Adipocyte (in vitro differentiated cells): ENCODE results near the gene HENMT1.
A peak's percentile ranks its signal among the peaks of the same experiment; 100 is the strongest.
"Not testable (repeated sequence)": the region's sequence is repeated elsewhere in the genome, so short reads cannot be mapped to it uniquely, and the experiment has no call there.

Source experiments
- DNase-seq: peaks from one replicate; pipeline ENCODE4 v3.0.0-alpha.2; 2015; ENCODE audit warnings: low read depth
- H3K27me3 ChIP-seq: replicated peaks from 2 replicates; pipeline ENCODE4 v1.7.0; 2013; ENCODE audit warnings: mild to moderate bottlenecking, low read length, moderate library complexity; ENCODE audit not compliant: control insufficient read depth, insufficient read depth
- H3K36me3 ChIP-seq: 2 replicates; pipeline ENCODE4 v1.7.0; 2013; ENCODE audit warnings: low read length, mild to moderate bottlenecking, moderate library complexity; ENCODE audit not compliant: control insufficient read depth, insufficient read depth, severe bottlenecking
- H3K4me1 ChIP-seq: 2 replicates; pipeline ENCODE4 v1.7.0; 2013; ENCODE audit warnings: mild to moderate bottlenecking, low read length, moderate library complexity; ENCODE audit not compliant: control insufficient read depth, insufficient read depth
- H3K4me3 ChIP-seq: 2 replicates; pipeline ENCODE4 v1.7.0; 2013; ENCODE audit warnings: mild to moderate bottlenecking, low read length, moderate library complexity
- H3K9ac ChIP-seq: 2 replicates; pipeline ENCODE4 v1.7.0; 2013; ENCODE audit warnings: mild to moderate bottlenecking, low read length, moderate library complexity
- H3K9me3 ChIP-seq: 2 replicates; pipeline ENCODE4 v1.7.0; 2013; ENCODE audit warnings: mild to moderate bottlenecking, low read length, moderate library complexity; ENCODE audit not compliant: control insufficient read depth

HENMT1 gene

DNA sequence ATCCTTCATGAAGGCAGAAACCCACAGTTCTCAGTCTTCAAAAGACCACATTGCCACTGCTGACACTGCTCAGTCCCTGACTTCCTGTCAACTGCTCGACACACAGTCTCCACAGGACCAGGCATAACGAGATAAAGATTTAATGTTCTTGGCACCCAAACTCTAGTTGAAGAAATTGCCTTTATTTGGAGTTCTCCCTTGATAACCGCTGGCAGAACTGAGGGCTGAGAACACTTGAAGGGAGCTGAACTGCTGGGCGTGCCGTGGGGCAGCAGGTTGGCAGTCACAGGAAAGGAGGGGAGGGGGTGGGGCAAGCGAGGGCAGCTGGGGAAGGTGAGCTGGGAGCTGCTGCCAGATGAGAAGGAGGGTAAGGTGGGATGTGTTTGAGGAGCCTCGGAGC, 15.9 kb downstream of the HENMT1 start:
- DNase-seq, result no peak
- Histone ChIP-seq H3K9me3 (no peaks in the 10 kb centered on the region), H3K27me3 (no peaks in the 10 kb centered on the region), H3K36me3 (no peaks in the 10 kb centered on the region), H3K4me3 (no peak overlapping the region), H3K4me1 (peaks cover 35% of the 10 kb centered on the region), H3K9ac (no peak overlapping the region)

GRCh38 chr1:108643492-108644335, 17.2 kb downstream of the HENMT1 start:
- Histone ChIP-seq H3K27me3 (no peaks in the 10 kb centered on the region), H3K9me3 (no peaks in the 10 kb centered on the region), H3K36me3 (no peaks in the 10 kb centered on the region), H3K4me1 (peaks cover 35% of the 10 kb centered on the region), H3K4me3 (no peak overlapping the region), H3K9ac (peak overlapping the region; percentile 39)
- DNase-seq, result peak; percentile 86

DNA sequence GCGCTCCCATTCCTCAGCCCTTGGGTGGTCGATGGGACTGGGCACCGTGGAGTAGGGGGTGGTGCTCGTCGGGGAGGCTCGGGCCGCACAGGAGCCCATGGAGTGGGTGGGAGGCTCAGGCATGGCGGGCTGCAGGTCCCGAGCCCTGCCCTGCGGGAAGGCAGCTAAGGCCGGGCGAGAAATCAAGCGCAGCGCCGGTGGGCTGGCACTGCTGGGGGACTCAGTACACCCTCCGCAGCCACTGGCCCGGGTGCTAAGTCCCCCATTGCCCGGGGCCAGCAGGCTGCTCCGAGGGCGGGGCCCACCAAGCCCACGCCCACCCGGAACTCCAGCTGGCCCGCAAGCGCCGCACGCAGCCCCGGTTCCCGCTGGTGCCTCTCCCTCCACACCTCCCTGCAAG, 20.0 kb downstream of the HENMT1 start:
- peaks cover 20% of the 10 kb centered on the region for H3K4me1 ChIP-seq
- not testable (repeated sequence) for H3K27me3 ChIP-seq, H3K4me3 ChIP-seq, H3K9ac ChIP-seq, H3K9me3 ChIP-seq, H3K36me3 ChIP-seq, DNase-seq

DNA sequence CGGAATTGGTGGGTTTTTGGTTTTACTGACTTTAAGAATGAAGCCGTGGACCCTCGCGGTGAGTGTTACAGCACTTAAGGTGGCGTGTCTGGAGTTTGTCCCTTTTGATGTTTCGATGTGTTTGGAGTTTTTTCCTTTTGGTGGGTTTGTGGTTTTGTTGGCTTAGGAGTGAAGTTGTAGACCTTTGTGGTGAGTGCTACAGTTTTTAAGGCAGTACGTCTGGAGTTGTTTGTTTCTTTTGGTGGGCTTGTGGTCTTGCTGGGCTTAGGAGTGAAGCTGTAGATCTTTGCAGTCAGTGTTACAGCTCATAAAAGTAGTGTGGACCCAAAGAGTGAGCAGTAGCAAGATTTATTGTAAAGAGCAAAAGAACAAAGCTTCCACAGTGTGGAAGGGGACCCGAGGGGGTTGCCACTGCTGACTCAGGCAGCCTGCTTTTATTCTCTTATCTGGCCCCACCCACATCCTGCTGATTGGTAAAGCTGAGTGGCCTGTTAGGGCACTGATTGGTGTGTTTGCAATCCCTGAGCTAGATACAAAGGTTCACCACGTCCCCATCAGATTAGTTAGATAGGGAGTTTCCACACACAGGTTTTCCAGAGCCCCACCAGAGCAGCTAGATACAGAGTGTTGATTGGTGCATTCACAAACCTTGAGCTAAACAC, 20.9 kb downstream of the HENMT1 start:
- Histone ChIP-seq H3K27me3 (no peaks in the 10 kb centered on the region), H3K4me3 (no peak overlapping the region), H3K36me3 (peaks cover 7% of the 10 kb centered on the region), H3K9me3 (no peaks in the 10 kb centered on the region), H3K9ac (no peak overlapping the region), H3K4me1 (peaks cover 20% of the 10 kb centered on the region)
- no peak for DNase-seq

DNA sequence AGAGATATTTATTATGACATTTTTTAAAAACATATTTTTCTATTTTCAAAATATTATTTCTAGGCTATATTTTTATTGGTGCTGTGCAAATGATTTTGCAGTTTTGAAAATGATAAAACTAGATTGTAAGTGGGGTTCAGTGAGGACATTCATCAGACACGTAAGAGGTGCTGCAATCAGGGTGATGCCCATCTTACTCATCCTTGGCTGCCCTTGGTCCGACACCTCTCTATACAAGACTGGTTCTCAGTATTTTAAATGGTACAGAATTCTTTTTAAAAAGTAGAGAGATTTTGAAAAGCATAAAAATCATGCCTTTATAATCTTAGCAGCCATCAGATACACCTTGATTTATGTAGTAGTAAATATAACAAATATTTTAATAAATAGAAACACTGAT, 24.0 kb downstream of the HENMT1 start:
- peaks cover 7% of the 10 kb centered on the region for H3K36me3 ChIP-seq
- no peak overlapping the region for H3K4me3 ChIP-seq
- no peaks in the 10 kb centered on the region for H3K9me3 ChIP-seq
- H3K4me1 ChIP-seq, result peaks cover 3% of the 10 kb centered on the region
- H3K27me3 ChIP-seq, result no peaks in the 10 kb centered on the region
- H3K9ac ChIP-seq, result no peak overlapping the region
- DNase-seq, result no peak

- no peak overlapping the region for H3K4me3 ChIP-seq
- DNase-seq, result no peak
Measured at GRCh38 chr1:108634521-108634920, 26.4 kb downstream of the HENMT1 start.

GRCh38 chr1:108628665-108629064, 32.2 kb downstream of the HENMT1 start:
- H3K27me3 ChIP-seq, result no peaks in the 10 kb centered on the region
- no peaks in the 10 kb centered on the region for H3K9me3 ChIP-seq
- no peak overlapping the region for H3K9ac ChIP-seq
- peaks cover 19% of the 10 kb centered on the region for H3K4me1 ChIP-seq
- no peak overlapping the region for H3K4me3 ChIP-seq
- H3K36me3 ChIP-seq, result peaks cover 4% of the 10 kb centered on the region
- no peak for DNase-seq

More at GRCh38 chr1:108634521-108634920, 26.4 kb downstream of the HENMT1 start:
- no peak overlapping the region for H3K9ac ChIP-seq
- H3K27me3 ChIP-seq, result no peaks in the 10 kb centered on the region
- H3K9me3 ChIP-seq, result no peaks in the 10 kb centered on the region
- H3K4me1 ChIP-seq, result peaks cover 3% of the 10 kb centered on the region
- peaks cover 11% of the 10 kb centered on the region for H3K36me3 ChIP-seq

DNA sequence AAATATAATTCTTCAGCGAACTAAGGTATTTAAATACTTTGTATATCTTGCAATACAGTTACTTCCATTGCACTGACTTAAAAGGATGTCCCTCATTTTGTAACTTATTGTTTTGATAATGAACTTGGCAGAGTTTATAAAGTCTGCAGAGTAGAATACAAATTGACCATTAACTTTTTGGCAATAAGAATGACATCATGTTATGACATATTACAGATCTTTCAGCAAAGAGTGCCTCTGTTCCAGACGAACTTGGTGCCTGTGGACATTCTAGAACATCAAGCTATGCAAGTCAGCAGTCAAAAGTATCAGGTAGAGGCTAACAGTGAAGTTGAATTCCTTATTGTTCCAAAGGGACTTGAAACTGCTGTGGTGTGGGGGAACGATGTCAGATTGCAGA, 32.9 kb downstream of the HENMT1 start:
- Histone ChIP-seq H3K4me3 (peak overlapping the region; percentile 22), H3K9ac (no peak overlapping the region), H3K9me3 (no peaks in the 10 kb centered on the region), H3K27me3 (no peaks in the 10 kb centered on the region), H3K36me3 (peaks cover 4% of the 10 kb centered on the region), H3K4me1 (peaks cover 19% of the 10 kb centered on the region)
- DNase-seq, result no peak

DNA sequence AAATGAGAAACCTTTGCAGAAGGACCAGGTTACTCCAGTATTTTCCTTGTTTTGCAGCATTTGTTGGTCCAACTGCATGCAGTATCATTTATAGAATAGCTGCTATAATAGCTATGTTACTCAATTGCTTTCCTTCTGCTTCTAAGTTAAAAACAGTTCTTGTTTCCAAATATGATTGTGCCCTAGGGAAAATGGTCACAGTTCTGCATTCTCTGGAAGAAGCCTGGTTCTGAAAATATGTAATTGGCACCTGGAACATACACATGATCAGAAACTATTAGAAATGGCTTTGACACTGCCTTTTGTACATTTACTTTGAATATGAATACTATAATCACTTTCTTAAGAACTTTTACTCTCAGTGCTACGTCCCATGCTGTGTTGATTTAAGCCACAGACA, 33.6 kb downstream of the HENMT1 start:
- Histone ChIP-seq H3K9me3 (no peaks in the 10 kb centered on the region), H3K4me3 (peak overlapping the region; percentile 22), H3K27me3 (no peaks in the 10 kb centered on the region), H3K4me1 (peaks cover 19% of the 10 kb centered on the region), H3K9ac (no peak overlapping the region), H3K36me3 (peaks cover 4% of the 10 kb centered on the region)
- peak; percentile 34 for DNase-seq

DNA sequence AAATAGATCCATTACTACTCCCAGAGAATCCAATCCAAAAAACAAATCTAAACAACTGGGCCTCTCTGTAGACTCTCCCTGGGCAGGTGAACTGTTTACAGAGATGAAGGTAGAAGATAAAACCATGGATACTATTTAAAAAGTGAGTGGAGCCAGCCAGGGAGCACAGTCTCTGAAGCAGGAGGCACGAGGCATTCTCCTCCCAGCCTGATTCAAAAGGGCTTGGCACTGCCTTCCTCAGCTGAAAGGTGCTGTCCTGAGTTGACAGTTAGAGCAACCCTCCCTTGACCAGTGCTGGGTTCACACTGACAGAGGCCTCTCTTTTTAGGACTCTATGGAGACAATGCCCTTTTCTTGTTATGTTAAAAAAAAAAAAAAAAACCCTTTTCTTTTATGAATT, 36.8 kb downstream of the HENMT1 start:
- H3K4me1 ChIP-seq, result peaks cover 19% of the 10 kb centered on the region
- no peaks in the 10 kb centered on the region for H3K36me3 ChIP-seq
- no peak overlapping the region for H3K9ac ChIP-seq
- no peak overlapping the region for H3K4me3 ChIP-seq
- DNase-seq, result no peak
- H3K9me3 ChIP-seq, result no peaks in the 10 kb centered on the region
- H3K27me3 ChIP-seq, result no peaks in the 10 kb centered on the region

DNA sequence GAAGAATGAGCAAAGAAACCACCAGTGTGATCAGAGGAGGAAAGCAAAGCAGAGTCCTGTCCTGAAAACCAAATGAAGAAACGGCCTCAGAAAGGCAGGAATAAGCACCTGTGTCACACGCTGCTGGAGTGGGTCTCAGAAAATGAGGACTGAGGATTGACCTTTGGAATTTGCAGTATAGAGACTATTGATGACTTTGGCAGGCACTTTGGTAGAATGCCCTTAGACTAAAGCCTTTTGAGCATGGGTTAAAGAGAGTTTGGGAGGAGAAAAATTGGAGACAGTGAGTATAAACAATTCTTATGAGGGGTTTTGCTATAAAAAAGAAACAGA, 43.2 kb downstream of the HENMT1 start:
- DNase-seq, result no peak
- no peak overlapping the region for H3K9ac ChIP-seq
- no peaks in the 10 kb centered on the region for H3K4me1 ChIP-seq
- H3K27me3 ChIP-seq, result no peaks in the 10 kb centered on the region
- no peak overlapping the region for H3K4me3 ChIP-seq
- no peaks in the 10 kb centered on the region for H3K36me3 ChIP-seq
- no peaks in the 10 kb centered on the region for H3K9me3 ChIP-seq
